Testis (tissue), 3 donors: ENCODE results near the gene FHOD3. TPM values are rescaled to one million over a fixed set of nuclear protein-coding genes. Genes with fewer than 3 reads are reported as not detected.
A peak's percentile ranks its signal among the peaks of the same experiment; 100 is the strongest.

Source experiments
- DNase-seq: peaks from one replicate; pipeline ENCODE4 v3.0.0-alpha.2; 2019
- H3K27ac ChIP-seq, 2 donors: fragments of 200-600 bp; sonication (generic); one replicate each; pipeline ENCODE4 v1.5.1; 2019
- H3K27me3 ChIP-seq: fragments of 200-600 bp; sonication (generic); one replicate; pipeline ENCODE4 v1.5.1; 2019
- H3K36me3 ChIP-seq: fragments of 200-600 bp; sonication (generic); one replicate; pipeline ENCODE4 v1.5.1; 2017; ENCODE audit warnings: low read depth; ENCODE audit errors: missing control alignments
- H3K4me1 ChIP-seq: fragments of 200-600 bp; sonication (generic); one replicate; pipeline ENCODE4 v1.5.1; 2019
- H3K4me3 ChIP-seq, 2 donors: fragments of 200-600 bp; sonication (generic); one replicate each; pipeline ENCODE4 v1.5.1; 2017 to 2019
- H3K9me3 ChIP-seq: fragments of 200-600 bp; sonication (generic); one replicate; pipeline ENCODE4 v1.5.1; 2017
- POLR2A ChIP-seq: fragments of 450-650 bp; IDR thresholded peaks from one replicate; pipeline ENCODE4 v1.6.1; 2017; ENCODE audit warnings: antibody characterized with exemption, mild to moderate bottlenecking, moderate library complexity
- WGBS, 2 donors: methylation state at CpG; one replicate each; pipeline ENCODE4 v1.1.5; 2018; 5-methylcytosine and 5-hydroxymethylcytosine counted together
- intact Hi-C: fragments of 100-400 bp; cut with DNase I; formaldehyde crosslinking; loops from one replicate; pipeline ENCODE4 v1.15.1; 2023; ENCODE audit warnings: low total_unique reads
- polyA plus RNA-seq: library from polyadenylated mRNA; stranded (reverse); fragments of 350-450 nt; fragmentation: Illumina TruSeq; extraction: RNeasy Lipid Tissue Mini Kit (QIAGEN cat#74804); gene quantifications from one replicate; pipeline ENCODE4 v1.2.3, GENCODE V29; 2014; ENCODE audit warnings: low read depth, low replicate concordance; ENCODE audit not compliant: insufficient read depth
- total RNA-seq, 2 donors: library from RNA; depleted of rRNA; stranded (reverse); fragments of >200 nt; gene quantifications; one replicate each; pipeline ENCODE4 v1.2.3, GENCODE V29; 2016
- TF ChIP-seq, protein P1 (sequence below), 3 experiments: fragments of 450-650 bp in 2 of 3; fragments of 200-600 bp in 1 of 3; sonication (generic) in 1 of 3; IDR thresholded peaks; one replicate each; pipeline ENCODE4 v1.5.1; 2016 to 2019; ENCODE audit warnings: antibody characterized with exemption in 3 of 3, mild to moderate bottlenecking in 2 of 3, moderate library complexity in 1 of 3

Gene FHOD3
- total and polyA plus RNA-seq, 3 donors from 2014 or later: 6.5 to 46.8 (median 37.3) TPM

- TF ChIP-seq POLR2A: no peak
- TF ChIP-seq, protein P1, sequence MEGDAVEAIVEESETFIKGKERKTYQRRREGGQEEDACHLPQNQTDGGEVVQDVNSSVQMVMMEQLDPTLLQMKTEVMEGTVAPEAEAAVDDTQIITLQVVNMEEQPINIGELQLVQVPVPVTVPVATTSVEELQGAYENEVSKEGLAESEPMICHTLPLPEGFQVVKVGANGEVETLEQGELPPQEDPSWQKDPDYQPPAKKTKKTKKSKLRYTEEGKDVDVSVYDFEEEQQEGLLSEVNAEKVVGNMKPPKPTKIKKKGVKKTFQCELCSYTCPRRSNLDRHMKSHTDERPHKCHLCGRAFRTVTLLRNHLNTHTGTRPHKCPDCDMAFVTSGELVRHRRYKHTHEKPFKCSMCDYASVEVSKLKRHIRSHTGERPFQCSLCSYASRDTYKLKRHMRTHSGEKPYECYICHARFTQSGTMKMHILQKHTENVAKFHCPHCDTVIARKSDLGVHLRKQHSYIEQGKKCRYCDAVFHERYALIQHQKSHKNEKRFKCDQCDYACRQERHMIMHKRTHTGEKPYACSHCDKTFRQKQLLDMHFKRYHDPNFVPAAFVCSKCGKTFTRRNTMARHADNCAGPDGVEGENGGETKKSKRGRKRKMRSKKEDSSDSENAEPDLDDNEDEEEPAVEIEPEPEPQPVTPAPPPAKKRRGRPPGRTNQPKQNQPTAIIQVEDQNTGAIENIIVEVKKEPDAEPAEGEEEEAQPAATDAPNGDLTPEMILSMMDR (IDR thresholded peaks at IDR 0.05): no peak
- intact Hi-C loops: no loop called here
- WGBS, 2 donors: 91 to 100% methylated on average over 1 of the region's 1 CpG
- Histone ChIP-seq H3K9me3 (no peaks in the 10 kb centered on the region), H3K4me3 (no peak overlapping the region), H3K36me3 (no peaks in the 10 kb centered on the region), H3K27me3 (no peaks in the 10 kb centered on the region), H3K4me1 (no peaks in the 10 kb centered on the region), H3K27ac (no peak overlapping the region)
- no peak for DNase-seq
Measured at GRCh38 chr18:36358141-36358540, 60.6 kb downstream of the FHOD3 start.

GRCh38 chr18:36360256-36360909 lies 62.9 kb downstream of the FHOD3 start:
- WGBS, 2 donors: 100% methylated on average over 1 of the region's 1 CpG
- Histone ChIP-seq H3K9me3 (no peaks in the 10 kb centered on the region), H3K36me3 (no peaks in the 10 kb centered on the region), H3K4me1 (no peaks in the 10 kb centered on the region), H3K4me3 (no peak overlapping the region), H3K27ac (no peak overlapping the region), H3K27me3 (no peaks in the 10 kb centered on the region)
- TF ChIP-seq, protein P1 (IDR thresholded peaks at IDR 0.05): no peak
- no peak for TF ChIP-seq POLR2A
- intact Hi-C loops: no loop called here
- DNase-seq: no peak

- intact Hi-C loops: no loop called here
Measured at GRCh38 chr18:36364911-36365624, 67.6 kb downstream of the FHOD3 start.

DNA sequence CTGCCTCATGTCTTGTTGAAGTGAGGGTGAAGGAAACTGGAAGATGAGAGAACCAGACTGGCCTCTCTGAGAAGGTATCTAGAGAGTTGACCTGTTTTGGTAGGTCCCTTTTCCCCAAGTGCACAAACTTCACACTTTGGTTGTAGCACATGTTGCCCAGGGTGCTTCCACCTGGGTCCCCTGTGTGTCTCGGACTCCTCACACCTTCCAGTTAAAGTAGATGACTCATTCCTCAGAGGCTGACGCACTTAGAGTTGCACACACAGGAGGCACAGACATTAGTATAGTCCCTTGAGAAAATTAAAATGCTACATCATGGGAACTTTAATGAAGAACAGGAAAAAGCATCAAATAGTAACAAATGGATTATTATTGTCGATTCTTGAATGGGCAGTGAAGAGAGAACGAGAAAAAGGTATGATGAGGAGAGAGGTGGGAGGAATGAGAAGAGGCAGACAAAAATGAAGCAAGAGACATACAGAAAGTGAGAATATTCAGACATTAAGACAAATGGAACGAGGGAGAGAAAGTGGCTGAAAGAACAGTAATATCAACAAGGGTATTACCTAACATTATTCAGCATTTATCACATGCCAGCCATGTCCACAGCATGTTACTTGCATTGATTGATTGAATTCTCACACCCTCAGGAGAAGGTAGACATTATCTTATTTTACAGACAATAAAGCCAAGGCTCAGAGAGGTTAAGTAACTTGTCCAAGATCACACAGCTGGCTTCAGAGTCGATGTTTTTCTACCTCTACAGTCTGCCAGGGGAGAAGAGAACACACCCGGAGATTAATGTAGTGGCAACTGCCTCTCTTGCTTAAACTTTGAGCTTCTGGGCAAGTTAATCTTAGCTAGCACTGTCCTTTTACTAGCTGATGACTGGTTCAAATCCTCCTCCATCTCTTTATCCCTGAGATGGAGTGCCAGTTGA lies 68.6 kb downstream of the FHOD3 start:
- peak overlapping the region; percentile 57 to 61 for H3K27ac ChIP-seq
- H3K9me3 ChIP-seq: no peaks in the 10 kb centered on the region
- intact Hi-C loops: no loop called here
- no peak for DNase-seq
- no peaks in the 10 kb centered on the region for H3K27me3 ChIP-seq
- no peak overlapping the region for H3K4me3 ChIP-seq
- TF ChIP-seq, protein P1 (IDR thresholded peaks at IDR 0.05): no peak
- TF ChIP-seq POLR2A: no peak
- H3K36me3 ChIP-seq: no peaks in the 10 kb centered on the region
- 65 to 77% methylated on average over 7 of the region's 7 CpGs for WGBS, 2 donors
- peaks cover 7% of the 10 kb centered on the region for H3K4me1 ChIP-seq

More at GRCh38 chr18:36364911-36365624, 67.6 kb downstream of the FHOD3 start:
- H3K36me3 ChIP-seq: no peaks in the 10 kb centered on the region
- H3K27me3 ChIP-seq: no peaks in the 10 kb centered on the region
- no peak for DNase-seq
- H3K9me3 ChIP-seq: no peaks in the 10 kb centered on the region
- TF ChIP-seq, protein P1 (IDR thresholded peaks at IDR 0.05): no peak
- TF ChIP-seq POLR2A: no peak
- WGBS, 2 donors: 80 to 82% methylated on average over 2 of the region's 2 CpGs
- H3K27ac ChIP-seq: no peak overlapping the region
- H3K4me1 ChIP-seq: peaks cover 7% of the 10 kb centered on the region
- H3K4me3 ChIP-seq: no peak overlapping the region
